GM21528 (cell line): Measurements from ENCODE around the gene FRYL.
"Not testable (repeated sequence)": the region's sequence is repeated elsewhere in the genome, so short reads cannot be mapped to it uniquely, and the experiment has no call there.

ENCODE experiments used
- ATAC-seq: cut with Tn5 transposase; IDR thresholded peaks from one replicate; pipeline ENCODE4 v1.9.1; 2021; ENCODE audit warnings: mild to moderate bottlenecking, moderate library complexity; ENCODE audit not compliant: unreplicated experiment, low FRiP score

FRYL gene

GRCh38 chr4:48752246-48752645 lies 27.8 kb downstream of the FRYL start:
- ATAC-seq, result no peak

- no peak for ATAC-seq
These were observed 31.0 kb downstream of the FRYL start for GRCh38 chr4:48748949-48749596.

DNA sequence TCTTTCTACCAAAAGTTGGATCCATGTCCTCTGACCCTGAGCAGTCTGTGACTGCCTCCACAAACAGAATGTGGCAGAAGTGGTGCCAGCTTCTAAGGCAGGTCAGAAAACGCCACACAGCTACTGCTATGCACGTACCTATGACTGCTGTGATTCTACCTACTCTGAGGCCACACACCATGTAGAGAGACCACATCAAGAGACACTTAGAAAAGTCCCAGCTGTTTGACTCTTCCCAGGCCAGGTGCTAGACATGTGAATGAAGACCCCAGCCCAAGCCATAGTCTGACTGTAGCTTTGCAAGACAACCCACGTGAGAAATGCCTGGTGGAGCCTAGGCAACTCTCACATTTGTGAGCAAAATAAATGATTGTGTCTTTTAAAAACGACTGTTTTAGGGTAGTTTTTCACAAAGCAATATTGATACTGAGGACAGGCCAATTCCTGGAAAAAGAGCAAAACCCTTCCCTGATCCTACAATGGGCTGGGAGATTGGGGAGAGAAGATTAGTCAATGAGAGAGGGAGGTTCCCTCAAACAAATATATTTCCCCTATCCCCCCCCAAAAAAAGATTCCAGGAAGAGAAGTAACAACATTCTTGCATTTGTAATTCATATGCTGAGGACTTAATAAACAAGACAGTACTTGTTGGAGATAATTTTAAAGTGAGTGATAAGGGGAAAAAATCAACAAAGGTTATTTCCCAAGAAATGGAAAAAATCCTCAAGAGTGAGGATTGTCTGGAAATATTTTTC lies 33.3 kb downstream of the FRYL start:
- ATAC-seq, result no peak

DNA sequence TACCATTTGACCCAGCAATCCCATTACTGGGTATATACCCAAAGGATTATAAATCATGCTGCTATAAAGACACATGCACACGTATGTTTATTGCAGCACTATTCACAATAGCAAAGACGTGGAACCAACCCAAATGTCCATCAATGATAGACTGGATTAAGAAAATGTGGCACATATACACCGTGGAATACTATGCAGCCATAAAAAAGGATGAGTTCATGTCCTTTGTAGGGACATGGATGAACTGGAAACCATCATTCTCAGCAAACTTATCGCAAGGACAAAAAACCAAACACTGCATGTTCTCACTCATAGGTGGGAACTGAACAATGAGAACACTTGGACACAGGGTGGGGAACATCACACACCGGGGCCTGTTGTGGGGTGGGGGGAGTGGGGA lies 34.9 kb downstream of the FRYL start:
- ATAC-seq, result not testable (repeated sequence)

GRCh38 chr4:48742412-48742811 lies 37.7 kb downstream of the FRYL start:
- no peak for ATAC-seq

- peak; percentile 64 for ATAC-seq
These were observed 40.5 kb downstream of the FRYL start for GRCh38 chr4:48739560-48740019.

- ATAC-seq, result no peak
These were observed 41.2 kb downstream of the FRYL start for GRCh38 chr4:48738856-48739255.

DNA sequence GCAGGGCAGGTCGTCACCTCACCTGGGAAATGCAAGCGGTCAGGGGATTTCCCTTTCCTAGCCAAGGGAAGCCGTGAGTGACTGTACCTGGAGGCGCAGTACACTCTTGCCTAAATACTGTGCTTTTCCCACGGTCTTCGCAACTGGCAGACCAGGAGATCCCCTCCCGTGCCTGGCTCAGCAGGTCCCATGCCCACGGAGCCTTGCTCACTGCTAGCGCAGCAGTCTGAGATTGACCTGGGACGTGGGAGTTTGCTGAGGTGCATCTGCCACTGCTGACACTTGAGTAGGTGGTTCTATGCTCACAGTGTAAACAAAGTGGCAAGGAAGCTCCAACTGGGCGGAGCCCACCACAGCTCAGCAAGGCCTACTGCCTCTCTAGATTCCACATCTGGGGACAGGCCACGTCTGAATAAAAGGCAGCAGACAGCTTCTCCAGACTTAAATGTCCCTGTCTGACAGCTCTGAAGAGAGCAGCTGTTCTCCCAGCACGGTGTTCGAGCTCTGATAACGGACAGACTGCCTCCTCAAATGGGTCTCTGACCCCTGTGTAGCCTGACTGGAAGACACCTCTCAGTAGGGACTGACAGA lies 51.1 kb downstream of the FRYL start:
- ATAC-seq, result not testable (repeated sequence)

DNA sequence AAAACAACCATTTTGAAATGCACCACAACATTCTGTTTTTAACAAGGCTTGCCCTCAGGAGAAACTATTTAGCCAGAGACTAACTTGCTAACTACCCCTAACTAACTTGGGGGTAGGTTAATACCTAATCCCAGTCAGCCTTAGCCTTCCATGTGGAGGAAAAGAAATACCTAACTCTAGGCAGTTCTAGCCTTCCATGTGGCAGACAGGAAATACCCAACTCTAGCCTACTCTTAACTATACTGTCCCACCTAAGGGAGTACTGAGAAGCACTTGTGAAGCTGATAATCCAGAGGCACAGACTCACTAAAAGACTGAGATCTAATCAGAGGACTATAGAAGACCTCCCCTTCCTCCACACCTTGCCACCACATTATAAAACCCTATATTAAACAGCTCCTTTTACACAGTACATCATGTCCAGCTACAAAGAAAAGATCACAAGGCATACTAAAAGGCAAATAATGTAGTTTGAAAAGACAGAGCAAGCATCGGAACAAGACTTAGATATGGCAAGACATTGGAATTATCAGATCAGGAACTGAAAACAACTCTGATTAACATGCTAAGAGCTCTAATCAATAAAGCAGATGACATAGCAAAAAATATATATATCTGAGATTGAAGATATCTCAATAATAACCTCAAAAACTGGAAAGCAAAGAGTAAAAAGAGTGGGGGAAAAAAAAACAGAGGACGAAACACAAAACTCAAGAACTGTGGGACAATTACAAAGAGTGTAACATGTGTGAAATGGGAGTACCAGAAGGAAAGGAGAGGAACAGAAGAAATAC lies 52.2 kb downstream of the FRYL start:
- no peak for ATAC-seq

DNA sequence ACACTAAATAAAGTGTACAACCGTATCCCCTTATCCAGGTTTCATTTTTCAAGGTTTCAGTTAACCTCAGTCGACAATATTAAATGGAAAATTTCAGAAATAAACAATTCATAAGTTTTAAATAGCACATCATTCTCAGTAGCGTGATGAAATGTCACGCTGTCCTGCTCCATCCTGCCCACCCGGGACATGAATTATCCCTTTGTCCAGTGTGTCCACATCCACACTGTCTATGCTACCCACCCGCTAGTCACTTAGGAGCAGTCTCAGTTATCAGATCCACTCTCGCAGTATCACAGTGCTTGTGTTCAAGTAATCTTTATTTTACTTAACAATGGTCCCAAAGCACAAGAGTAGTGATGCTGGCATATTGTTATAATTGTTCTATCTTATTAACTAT lies 54.7 kb downstream of the FRYL start:
- no peak for ATAC-seq

- no peak for ATAC-seq
These were observed 57.3 kb downstream of the FRYL start for GRCh38 chr4:48722509-48723446.

DNA sequence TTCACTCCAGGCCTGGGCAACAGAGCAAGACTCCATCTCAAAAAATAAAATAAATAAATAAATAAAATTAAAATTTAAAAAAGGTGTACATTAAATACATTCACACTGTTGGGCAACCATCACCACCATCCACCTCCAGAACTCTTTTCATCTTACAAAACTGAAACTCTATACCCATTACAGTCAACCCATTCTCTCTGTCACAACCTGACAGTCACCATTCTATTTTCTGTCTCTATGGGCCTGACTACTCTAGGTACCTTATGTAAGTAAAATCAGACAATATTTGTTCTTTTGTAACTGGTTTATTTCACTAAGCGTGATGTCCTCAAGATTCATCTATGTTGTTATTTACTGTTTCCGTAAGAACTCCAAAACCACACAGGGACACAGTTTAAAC lies 59.6 kb downstream of the FRYL start:
- no peak for ATAC-seq

DNA sequence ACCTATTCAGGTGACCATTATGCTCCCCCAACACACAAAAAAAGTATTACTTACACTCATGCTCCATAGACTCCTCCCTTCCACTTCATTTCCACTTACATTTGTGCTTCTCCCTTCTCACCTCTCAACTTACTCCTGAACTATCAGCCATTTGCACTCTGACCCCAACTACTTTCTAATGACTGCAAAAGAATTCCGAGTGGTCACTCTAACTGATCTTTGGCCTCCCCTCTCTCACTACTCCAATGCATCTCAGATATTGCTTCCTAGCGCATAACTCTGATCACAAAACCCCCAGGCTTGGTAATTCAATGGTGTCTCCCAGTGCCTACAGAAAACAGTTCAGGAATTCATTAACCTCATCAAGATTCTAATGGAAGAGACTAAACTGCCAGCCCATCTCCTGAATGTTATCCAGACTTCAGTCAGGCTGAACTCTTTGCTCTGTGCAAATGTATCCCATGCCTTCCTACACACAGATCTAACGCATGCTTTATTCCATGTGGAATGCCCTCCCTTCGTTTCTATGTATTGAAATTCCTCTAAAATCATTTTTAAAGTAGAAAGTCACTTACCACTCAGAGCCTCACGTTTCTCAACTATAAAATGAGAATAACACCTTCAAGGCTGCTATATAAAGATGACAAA lies 61.1 kb downstream of the FRYL start:
- ATAC-seq, result no peak

DNA sequence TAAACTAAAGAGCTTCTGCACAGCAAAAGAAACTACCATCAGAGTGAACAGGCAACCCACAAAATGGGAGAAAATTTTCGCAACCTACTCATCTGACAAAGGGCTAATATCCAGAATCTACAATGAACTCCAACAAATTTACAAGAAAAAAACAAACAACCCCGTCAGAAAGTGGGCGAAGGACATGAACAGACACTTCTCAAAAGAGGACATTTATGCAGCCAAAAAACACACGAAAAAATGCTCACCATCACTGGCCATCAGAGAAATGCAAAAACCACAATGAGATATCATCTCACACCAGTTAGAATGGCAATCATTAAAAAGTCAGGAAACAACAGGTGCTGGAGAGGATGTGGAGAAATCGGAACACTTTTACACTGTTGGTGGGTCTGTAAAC lies 63.8 kb downstream of the FRYL start:
- ATAC-seq, result not testable (repeated sequence)

- ATAC-seq, result no peak
These were observed 69.5 kb downstream of the FRYL start for GRCh38 chr4:48710446-48711209.

GRCh38 chr4:48709901-48710300 lies 70.2 kb downstream of the FRYL start:
- no peak for ATAC-seq

DNA sequence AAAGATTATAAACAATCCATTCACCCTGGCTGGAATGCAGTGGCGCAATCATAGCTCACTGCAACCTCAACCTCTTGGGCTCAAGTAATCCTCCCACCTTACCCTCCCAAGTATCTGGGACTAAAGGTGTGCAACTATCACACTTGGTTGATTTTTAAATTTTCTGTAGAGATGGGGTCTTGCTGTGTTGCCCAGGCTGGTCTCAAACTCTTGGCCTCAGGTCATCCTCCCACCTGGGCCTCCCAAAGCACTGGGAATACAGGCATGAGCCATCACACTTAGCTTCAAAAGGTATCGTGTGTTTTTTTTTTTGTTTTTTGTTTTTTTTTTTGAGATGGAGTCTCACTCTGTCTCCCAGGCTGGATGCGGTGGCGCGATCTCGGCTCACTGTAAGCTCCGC lies 71.5 kb downstream of the FRYL start:
- no peak for ATAC-seq

DNA sequence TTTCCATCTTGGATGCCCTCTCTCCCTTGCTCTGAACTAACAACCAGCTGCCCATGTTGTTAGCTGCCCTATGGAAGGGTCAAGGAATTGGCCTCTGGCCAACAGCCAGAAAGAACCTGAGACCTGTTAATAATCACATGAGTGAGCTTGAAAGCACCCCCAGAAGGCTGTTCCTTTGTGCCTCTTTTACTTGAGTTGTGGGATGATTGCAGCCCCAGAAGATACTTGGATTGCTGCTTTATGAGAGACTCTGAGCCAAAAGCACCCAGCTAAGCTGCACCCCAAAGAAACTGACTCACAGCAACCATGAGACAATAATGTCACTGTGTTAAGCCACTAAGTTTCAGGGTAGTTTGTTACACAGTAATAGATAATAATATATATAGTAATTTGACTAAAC lies 73.3 kb downstream of the FRYL start:
- ATAC-seq, result no peak

DNA sequence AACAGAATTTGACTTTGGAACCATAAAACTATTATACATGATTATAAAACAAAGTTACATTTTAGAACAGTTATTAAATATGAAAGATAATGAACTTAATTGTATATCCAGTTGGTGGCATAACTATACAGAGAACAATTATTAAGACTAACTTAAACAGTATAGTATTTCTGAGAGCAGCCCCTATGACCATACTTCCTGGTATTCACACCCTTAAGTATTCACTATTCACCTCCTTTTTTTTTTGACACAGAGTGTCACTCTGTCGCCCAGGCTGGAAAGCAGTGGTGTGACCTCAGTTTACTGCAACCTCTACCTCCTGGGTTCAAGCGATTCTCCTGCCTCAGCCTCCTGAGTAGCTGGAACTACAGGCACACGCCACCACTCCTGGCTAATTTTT lies 74.5 kb downstream of the FRYL start:
- no peak for ATAC-seq
